AG10803 (cell line): Measurements from ENCODE around the gene ZNF638.

Experiments
- DNase-seq: peaks from one replicate; pipeline ENCODE4 v3.0.0; 2010; ENCODE audit warnings: low read depth
- H3K4me3 ChIP-seq: 2 replicates; pipeline ENCODE4 v1.5.1; 2011; ENCODE audit warnings: mild to moderate bottlenecking, low read length, control low read depth
- CTCF ChIP-seq: conservative IDR thresholded peaks from 2 replicates; pipeline ENCODE4 v1.5.1; 2011; ENCODE audit warnings: mild to moderate bottlenecking, low read length, control low read depth, inconsistent platforms

ZNF638 gene

GRCh38 chr2:71347517-71347916 lies 15.9 kb downstream of the ZNF638 start:
- no peak overlapping the region for H3K4me3 ChIP-seq
- no peak for TF ChIP-seq CTCF
- peak; percentile 9 for DNase-seq

GRCh38 chr2:71348302-71348701 lies 16.7 kb downstream of the ZNF638 start:
- no peak overlapping the region for H3K4me3 ChIP-seq
- peak; percentile 29 for DNase-seq
- TF ChIP-seq CTCF: no peak

- TF ChIP-seq CTCF: no peak
- no peak overlapping the region for H3K4me3 ChIP-seq
- no peak for DNase-seq
Measured at GRCh38 chr2:71353248-71353647, 21.7 kb downstream of the ZNF638 start.

DNA sequence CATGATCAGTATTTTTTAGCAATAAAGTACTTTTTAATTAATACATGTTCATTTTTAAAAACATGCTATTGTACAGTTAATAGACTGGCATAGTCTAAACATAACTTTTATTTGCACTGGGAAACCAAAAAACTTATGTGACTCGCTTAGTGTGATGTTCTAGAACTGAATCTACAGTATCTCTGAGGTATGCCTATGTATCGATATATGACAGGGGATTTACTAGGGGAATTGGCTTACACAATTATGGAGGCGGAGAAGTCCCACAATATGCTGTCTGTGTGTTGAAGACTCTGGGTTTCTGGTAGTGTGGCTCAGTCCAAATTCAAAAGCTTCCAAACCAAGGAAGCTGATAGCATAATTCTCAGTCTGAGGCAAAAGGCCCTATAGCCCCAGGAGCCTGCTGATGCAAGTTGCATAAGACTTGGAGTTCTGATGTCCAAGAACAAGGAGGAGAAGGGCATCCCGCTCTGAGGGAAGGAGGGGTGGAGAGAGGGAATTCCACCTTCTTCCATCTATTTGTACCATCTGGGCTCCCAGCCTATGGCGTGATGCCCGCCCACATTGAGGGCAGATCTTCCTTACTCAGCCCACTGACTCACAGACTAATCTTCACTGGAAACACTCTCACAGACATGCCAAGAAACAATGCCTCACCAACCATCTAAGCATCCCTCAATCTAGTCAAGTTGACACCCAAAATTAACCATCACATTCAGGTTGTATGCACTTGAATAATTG lies 27.5 kb downstream of the ZNF638 start:
- peak; percentile 66 for DNase-seq
- H3K4me3 ChIP-seq: no peak overlapping the region
- no peak for TF ChIP-seq CTCF

GRCh38 chr2:71360434-71360975 lies 28.9 kb downstream of the ZNF638 start:
- H3K4me3 ChIP-seq: no peak overlapping the region
- DNase-seq: no peak
- TF ChIP-seq CTCF: no peak

DNA sequence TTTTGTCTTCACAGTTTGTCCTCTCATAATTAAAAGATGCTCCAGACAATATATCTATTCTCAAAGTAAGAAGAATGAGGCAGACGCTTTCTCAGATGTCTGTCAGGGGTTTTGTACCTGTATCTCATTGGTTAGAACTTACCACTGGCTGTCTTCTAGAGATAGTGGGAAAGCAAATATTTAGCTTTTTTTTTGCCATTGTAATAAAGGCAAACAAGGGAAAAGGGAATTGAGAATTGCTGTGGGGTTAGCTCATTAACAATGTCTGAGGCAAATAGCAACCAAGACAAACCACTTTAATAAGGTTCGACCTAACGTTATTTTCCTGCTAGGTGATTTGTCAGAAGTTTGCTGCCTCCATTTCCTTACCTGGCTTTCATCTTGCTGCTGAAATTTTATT lies 30.0 kb downstream of the ZNF638 start:
- no peak overlapping the region for H3K4me3 ChIP-seq
- no peak for DNase-seq
- TF ChIP-seq CTCF: no peak

DNA sequence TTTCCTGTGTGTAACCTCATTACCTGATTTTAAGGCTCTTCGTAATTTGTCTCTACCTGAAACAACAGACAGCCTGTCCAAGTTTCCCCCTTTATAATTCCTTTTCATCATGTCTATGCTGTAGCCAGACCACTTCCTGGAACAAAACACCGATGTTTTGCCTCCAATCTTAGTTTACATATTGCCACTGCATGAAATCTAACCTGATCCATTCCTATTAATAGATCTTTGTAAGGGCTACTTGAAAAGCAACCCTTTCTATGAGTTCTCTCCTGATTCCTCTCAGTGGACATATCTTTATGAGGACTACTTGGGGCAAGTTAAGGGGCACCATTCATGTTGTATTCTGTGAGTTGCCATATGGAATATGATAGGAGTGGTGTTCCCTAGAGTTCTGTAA lies 30.9 kb downstream of the ZNF638 start:
- no peak for DNase-seq
- no peak for TF ChIP-seq CTCF
- no peak overlapping the region for H3K4me3 ChIP-seq
